Lung (tissue), 12 donors: Measurements from ENCODE around the gene MINDY3. TPM values are rescaled to one million over a fixed set of nuclear protein-coding genes. Genes with fewer than 3 reads are reported as not detected.

ENCODE experiments used
- ATAC-seq: fragments of 200-7000 bp; cut with Tn5 transposase; one replicate; pipeline ENCODE4 v1.9.1; 2020; ENCODE audit warnings: moderate number of reproducible peaks; ENCODE audit not compliant: insufficient read depth, low FRiP score
- DNase-seq, 3 donors: peaks; one replicate each; pipeline ENCODE4 v3.0.0-alpha.2; 2013 to 2017
- H3K27ac ChIP-seq, 2 donors: one replicate each; pipeline ENCODE4 v1.5.1; 2013; ENCODE audit warnings: mild to moderate bottlenecking in 2 of 2, moderate library complexity in 2 of 2, control low read depth in 1 of 2, inconsistent platforms in 1 of 2, low read depth in 1 of 2, low read length in 1 of 2
- H3K27me3 ChIP-seq, 3 donors: one replicate each; pipeline ENCODE4 v1.5.1; 2013; ENCODE audit warnings: low read length in 2 of 3; ENCODE audit not compliant: control insufficient read depth in 3 of 3, insufficient read depth in 3 of 3
- H3K36me3 ChIP-seq, 4 donors: one replicate each; pipeline ENCODE4 v1.5.1; 2013; ENCODE audit warnings: low read length in 4 of 4, mild to moderate bottlenecking in 1 of 4, moderate library complexity in 1 of 4; ENCODE audit not compliant: control insufficient read depth in 4 of 4, insufficient read depth in 4 of 4
- H3K4me1 ChIP-seq, 5 donors: one replicate each; pipeline ENCODE4 v1.5.1; 2013; ENCODE audit warnings: low read length in 5 of 5, mild to moderate bottlenecking in 2 of 5, moderate library complexity in 1 of 5; ENCODE audit not compliant: control insufficient read depth in 5 of 5, insufficient read depth in 5 of 5
- H3K4me3 ChIP-seq: one replicate; pipeline ENCODE4 v1.5.1; 2013; ENCODE audit warnings: mild to moderate bottlenecking, control low read depth, moderate library complexity
- H3K9ac ChIP-seq, 2 donors: one replicate each; pipeline ENCODE4 v1.5.1; 2013; ENCODE audit warnings: low read length in 2 of 2, control low read depth in 1 of 2; ENCODE audit not compliant: insufficient read depth in 1 of 2
- H3K9me3 ChIP-seq, 4 donors: one replicate each; pipeline ENCODE4 v1.5.1; 2013; ENCODE audit warnings: low read length in 3 of 4, mild to moderate bottlenecking in 1 of 4, moderate library complexity in 1 of 4; ENCODE audit not compliant: control insufficient read depth in 4 of 4, insufficient read depth in 3 of 4
- WGBS, 2 donors: extraction: QIAGEN DNeasy Blood & Tissue Kit; methylation state at CpG; one replicate each; pipeline ENCODE4 v1.1.7; 2013; 5-methylcytosine and 5-hydroxymethylcytosine counted together
- polyA plus RNA-seq, 2 donors: library from polyadenylated mRNA; stranded (reverse); fragments of 200-250 nt; gene quantifications; one replicate each; pipeline ENCODE4 v1.2.1, GENCODE V29; 2013
- total RNA-seq, 2 donors: library from RNA; depleted of rRNA in 1 of 2; stranded (reverse); fragments of >200 nt in 1 of 2; gene quantifications; one replicate each; pipeline ENCODE4 v1.2.1, GENCODE V29; 2014 to 2021
- TF ChIP-seq, protein P1 (sequence below): IDR thresholded peaks from 2 replicates; pipeline ENCODE4 v1.5.1; 2012; ENCODE audit warnings: mild to moderate bottlenecking; ENCODE audit errors: control extremely low read depth, extremely low read depth
- donor health status: control.
- donor health status: control.
- donor health status: Bipolar disorder and iron deficiency.
- donor health status: healthy.
- donor health status: DM: yes; HTN: yes; CAD: no.

Gene MINDY3
- total and polyA plus RNA-seq, 4 donors = 13.9 to 61.7 (median 24.6) TPM

- no peak overlapping the region for H3K9ac ChIP-seq
- ATAC-seq (no peak), DNase-seq (no peak)
- H3K4me3 ChIP-seq = no peak overlapping the region
- 93 to 94% methylated on average over 5 of the region's 5 CpGs for WGBS, 2 donors
- TF ChIP-seq, protein P1, sequence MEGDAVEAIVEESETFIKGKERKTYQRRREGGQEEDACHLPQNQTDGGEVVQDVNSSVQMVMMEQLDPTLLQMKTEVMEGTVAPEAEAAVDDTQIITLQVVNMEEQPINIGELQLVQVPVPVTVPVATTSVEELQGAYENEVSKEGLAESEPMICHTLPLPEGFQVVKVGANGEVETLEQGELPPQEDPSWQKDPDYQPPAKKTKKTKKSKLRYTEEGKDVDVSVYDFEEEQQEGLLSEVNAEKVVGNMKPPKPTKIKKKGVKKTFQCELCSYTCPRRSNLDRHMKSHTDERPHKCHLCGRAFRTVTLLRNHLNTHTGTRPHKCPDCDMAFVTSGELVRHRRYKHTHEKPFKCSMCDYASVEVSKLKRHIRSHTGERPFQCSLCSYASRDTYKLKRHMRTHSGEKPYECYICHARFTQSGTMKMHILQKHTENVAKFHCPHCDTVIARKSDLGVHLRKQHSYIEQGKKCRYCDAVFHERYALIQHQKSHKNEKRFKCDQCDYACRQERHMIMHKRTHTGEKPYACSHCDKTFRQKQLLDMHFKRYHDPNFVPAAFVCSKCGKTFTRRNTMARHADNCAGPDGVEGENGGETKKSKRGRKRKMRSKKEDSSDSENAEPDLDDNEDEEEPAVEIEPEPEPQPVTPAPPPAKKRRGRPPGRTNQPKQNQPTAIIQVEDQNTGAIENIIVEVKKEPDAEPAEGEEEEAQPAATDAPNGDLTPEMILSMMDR = no peak
- H3K27me3 ChIP-seq = no peaks in the 10 kb centered on the region
- H3K9me3 ChIP-seq = no peaks in the 10 kb centered on the region
- peaks cover 1 to 12% (median 8%) of the 10 kb centered on the region in 4 donors for H3K36me3 ChIP-seq
- no peak overlapping the region for H3K27ac ChIP-seq
- peaks cover 0 to 10% (median 0%) of the 10 kb centered on the region in 5 donors for H3K4me1 ChIP-seq
Measured at GRCh38 chr10:15796098-15796759, 64.1 kb downstream of the MINDY3 start.

DNA sequence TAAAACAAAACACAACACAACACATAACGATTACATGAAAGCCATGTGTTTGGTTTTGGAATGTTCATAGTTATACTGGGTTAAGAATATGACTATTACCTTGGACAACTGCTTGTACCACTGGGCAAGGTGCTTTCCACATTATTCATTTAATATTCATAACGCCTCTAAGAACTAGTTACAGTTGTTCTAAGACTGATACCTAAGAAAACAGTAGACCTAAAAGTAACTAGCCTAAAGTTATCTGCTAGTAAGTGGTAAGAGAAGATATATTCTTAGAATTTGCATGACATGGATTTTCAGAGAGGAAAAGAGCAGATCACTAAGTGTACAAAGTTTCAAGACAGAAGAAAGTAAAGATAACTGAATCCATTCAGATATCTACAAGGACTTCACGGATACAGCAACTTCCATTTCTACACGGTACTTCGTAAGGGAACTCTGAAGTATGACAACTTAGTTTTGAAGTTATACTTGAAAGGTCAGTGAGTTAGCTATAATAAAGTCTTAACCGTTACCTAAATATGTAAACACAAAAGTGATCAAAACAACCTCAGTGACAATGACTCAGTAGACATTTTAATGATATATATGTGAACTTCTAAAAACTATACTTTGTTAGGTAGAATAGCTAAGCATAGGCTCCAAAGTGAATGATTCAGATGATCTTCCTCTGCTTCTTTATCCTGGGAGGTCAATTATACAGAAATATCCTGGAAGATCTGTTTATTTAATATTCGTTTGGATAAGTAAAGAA lies 65.1 kb downstream of the MINDY3 start:
- Histone ChIP-seq H3K4me1 (peaks cover 0 to 14% (median 0%) of the 10 kb centered on the region in 5 donors), H3K27ac (no peak overlapping the region), H3K27me3 (no peaks in the 10 kb centered on the region), H3K36me3 (peaks cover 0 to 8% (median 5%) of the 10 kb centered on the region in 4 donors), H3K9ac (no peak overlapping the region), H3K9me3 (no peaks in the 10 kb centered on the region), H3K4me3 (no peak overlapping the region)
- WGBS, 2 donors = 86 to 89% methylated on average over 7 of the region's 7 CpGs
- DNase-seq = no peak
- TF ChIP-seq, protein P1 = no peak
- no peak for ATAC-seq

DNA sequence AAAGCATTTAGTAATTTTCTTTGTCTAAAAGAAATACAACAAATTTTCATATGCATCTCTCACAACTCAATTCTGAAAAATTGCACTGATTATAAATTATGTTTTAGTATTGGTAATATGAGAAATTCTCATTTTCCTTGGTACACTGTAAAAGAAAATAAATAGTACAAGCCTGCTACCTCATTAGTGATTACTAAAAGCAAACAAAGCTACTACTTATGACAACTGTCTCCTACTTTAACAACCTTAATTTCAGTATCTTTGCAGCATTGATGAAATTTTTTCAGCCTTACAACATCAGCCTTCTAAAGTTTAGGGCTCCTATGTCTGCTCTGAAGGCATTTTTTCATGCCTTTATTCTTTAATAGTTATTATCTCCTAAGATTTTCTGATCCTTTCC lies 65.7 kb downstream of the MINDY3 start:
- H3K4me1 ChIP-seq = peaks cover 0 to 15% (median 3%) of the 10 kb centered on the region in 5 donors
- no peaks in the 10 kb centered on the region for H3K27me3 ChIP-seq
- H3K9me3 ChIP-seq = no peaks in the 10 kb centered on the region
- H3K9ac ChIP-seq = no peak overlapping the region
- no peak for DNase-seq
- H3K36me3 ChIP-seq = peaks cover 0 to 8% (median 5%) of the 10 kb centered on the region in 4 donors
- no peak for ATAC-seq
- TF ChIP-seq, protein P1 = no peak
- H3K27ac ChIP-seq = no peak overlapping the region
- no peak overlapping the region for H3K4me3 ChIP-seq
